AG10803 (cell line): ENCODE results near the gene YWHAG.
"Not testable (repeated sequence)": the region's sequence is repeated elsewhere in the genome, so short reads cannot be mapped to it uniquely, and the experiment has no call there.

Experiments
- DNase-seq: peaks from one replicate; pipeline ENCODE4 v3.0.0; 2010; ENCODE audit warnings: low read depth
- H3K4me3 ChIP-seq: 2 replicates; pipeline ENCODE4 v1.5.1; 2011; ENCODE audit warnings: mild to moderate bottlenecking, low read length, control low read depth
- CTCF ChIP-seq: conservative IDR thresholded peaks from 2 replicates; pipeline ENCODE4 v1.5.1; 2011; ENCODE audit warnings: mild to moderate bottlenecking, low read length, control low read depth, inconsistent platforms

YWHAG gene

DNA sequence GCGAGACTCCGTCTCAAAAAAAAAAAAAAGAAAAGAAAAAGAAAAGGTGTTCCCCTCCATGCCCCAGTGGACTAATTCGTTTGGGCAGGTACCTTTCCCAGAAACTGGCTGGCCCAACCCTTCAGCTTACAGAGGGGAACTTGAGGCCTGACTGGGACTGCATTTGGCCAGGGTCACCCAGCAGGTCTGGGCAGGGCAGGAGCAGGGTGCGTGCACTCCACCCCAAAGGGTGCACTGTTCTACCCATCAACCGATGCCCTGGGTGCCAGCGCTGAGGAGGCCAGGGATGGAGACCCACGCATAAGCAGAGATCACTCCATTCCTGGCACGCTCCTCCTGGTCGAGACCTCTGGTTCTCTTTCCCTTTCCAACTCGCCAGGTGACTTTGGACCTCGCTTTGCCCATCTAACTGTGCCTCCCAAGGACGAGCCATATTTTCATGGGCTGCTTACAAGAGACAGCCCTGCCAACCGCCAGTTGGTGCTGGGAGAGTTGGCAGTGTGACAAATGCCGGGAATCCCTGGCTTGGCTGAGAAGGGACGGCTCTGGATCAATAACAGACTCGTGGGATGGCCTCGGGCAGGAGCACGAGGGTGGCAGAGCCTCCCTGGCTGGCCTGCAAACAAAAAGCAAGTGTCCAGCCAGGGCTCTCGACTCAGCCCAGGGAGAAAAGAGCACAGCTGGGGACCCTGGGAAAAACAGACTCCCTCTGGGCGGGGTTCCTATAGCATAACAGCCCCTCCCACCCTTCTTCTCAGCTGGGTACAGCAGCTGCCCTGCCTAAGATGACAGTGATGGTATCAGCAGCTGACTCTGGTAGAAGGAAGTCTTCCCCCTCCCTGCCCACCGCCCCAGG, 48.5 kb downstream of the YWHAG start:
- DNase-seq = no peak
- no peak for TF ChIP-seq CTCF
- no peak overlapping the region for H3K4me3 ChIP-seq

GRCh38 chr7:76309341-76310101, 49.3 kb downstream of the YWHAG start:
- not testable (repeated sequence) for DNase-seq, H3K4me3 ChIP-seq

GRCh38 chr7:76308874-76309273, 49.9 kb downstream of the YWHAG start:
- DNase-seq, H3K4me3 ChIP-seq: not testable (repeated sequence)

DNA sequence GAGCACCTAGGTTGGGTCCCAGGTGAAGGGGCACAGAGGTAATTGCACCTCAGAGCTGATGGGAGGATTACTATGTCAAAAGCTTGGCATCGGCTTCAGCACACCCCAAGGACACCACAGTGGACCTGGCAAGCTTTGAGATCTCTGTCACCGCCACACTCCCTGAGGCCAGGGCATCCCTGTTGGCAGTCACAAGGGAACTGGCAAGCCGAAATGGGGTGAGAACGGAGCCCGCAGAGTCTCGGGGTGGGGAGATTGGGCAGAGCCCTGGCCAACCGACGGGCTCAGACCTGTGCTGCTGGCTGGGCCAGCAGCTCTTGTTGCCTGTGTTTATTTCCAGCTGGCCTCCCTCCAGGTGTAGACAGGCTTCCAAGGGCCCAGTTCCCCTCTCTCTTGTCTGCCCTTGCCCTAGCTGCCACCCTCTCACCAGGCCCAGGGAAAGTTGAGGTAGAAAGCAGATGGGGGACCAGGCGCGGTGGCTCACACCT, 53.9 kb downstream of the YWHAG start:
- DNase-seq = no peak
- no peak for TF ChIP-seq CTCF
- peak overlapping the region; percentile 91; the same call in 1 of the 2 replicates for H3K4me3 ChIP-seq

DNA sequence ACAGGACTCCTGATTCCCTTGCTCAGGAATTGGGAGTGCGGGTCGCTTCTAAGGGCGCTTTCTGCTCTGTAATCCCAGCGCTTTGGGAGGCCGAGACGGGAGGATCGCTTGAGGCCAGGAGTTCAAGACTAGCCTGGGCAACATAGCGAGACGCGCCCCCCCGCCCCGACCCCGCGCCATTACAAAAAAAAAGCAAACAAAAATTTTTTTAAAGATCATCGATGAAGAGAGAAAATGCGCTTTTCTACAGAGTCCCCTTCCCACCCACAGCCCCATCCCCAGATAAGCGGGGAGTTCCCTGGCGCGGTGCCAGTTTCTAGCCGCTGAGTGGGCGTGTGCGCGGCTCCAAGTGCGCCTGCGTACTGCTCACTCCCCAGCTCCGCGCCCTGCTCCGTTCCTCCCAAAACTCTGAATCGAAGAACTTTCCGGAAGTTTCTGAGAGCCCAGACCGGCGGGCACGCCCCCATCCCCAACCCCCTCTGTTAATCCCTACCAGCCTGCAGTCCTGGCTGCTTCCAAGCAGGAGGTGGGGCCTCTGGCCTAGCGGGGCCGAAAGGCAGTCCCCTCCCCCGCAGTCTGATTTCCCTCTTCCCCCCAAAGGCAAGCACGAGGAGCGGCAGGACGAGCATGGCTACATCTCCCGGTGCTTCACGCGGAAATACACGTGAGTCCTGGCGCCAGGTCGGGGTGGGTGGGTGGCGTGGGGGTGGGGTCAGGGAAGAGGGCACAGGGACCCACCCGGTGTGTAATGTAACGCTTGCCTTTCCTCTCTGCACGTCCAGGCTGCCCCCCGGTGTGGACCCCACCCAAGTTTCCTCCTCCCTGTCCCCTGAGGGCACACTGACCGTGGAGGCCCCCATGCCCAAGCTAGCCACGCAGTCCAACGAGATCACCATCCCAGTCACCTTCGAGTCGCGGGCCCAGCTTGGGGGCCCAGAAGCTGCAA, 55.3 kb downstream of the YWHAG start:
- H3K4me3 ChIP-seq = peak overlapping the region; percentile 91
- TF ChIP-seq CTCF = no peak
- peak; percentile 93 for DNase-seq

- TF ChIP-seq CTCF = no peak
- peak; percentile 90 for DNase-seq
- H3K4me3 ChIP-seq = peak within 1 kb of the TSS; percentile 91
These were observed 56.2 kb downstream of the YWHAG start, which contains the start of gene HSPB1 for GRCh38 chr7:76302347-76303201. Gene HSPB1 (plus strand): TSS chr7:76302673. CDS start chr7:76302713, 40 bp downstream.

- DNase-seq = no peak
- TF ChIP-seq CTCF = no peak
- no peak overlapping the region for H3K4me3 ChIP-seq
These were observed 57.8 kb downstream of the YWHAG start for GRCh38 chr7:76301000-76301399.
